DND-41 (cell line): ENCODE data around the gene LPAR5.

ENCODE experiments used
- ATAC-seq: fragments of 200-7000 bp; cut with Tn5 transposase; 3 replicates; pipeline ENCODE4 v1.9.1; 2021; ENCODE audit warnings: low read depth; ENCODE audit not compliant: insufficient read depth
- DNase-seq: peaks from one replicate; pipeline ENCODE4 v3.0.0-alpha.2; 2020
- H2AFZ ChIP-seq: 2 replicates; pipeline ENCODE4 v1.6.0; 2012; ENCODE audit warnings: low read depth, low read length
- H3K27ac ChIP-seq: 2 replicates; pipeline ENCODE4 v1.5.1; 2012; ENCODE audit warnings: low read length, inconsistent platforms
- H3K27me3 ChIP-seq: fragments of 200-600 bp; sonication (generic); 2 replicates; pipeline ENCODE4 v1.6.0; 2012; ENCODE audit warnings: low read length, mild to moderate bottlenecking, inconsistent platforms; ENCODE audit not compliant: insufficient read depth, poor library complexity
- H3K36me3 ChIP-seq: 2 replicates; pipeline ENCODE4 v1.5.1; 2012; ENCODE audit warnings: low read length, inconsistent platforms; ENCODE audit not compliant: insufficient read depth
- H3K4me1 ChIP-seq: 2 replicates; pipeline ENCODE4 v1.5.1; 2012; ENCODE audit warnings: mild to moderate bottlenecking, low read length; ENCODE audit not compliant: insufficient read depth
- H3K4me2 ChIP-seq: 2 replicates; pipeline ENCODE4 v1.6.0; 2012; ENCODE audit warnings: mild to moderate bottlenecking, moderate library complexity, low read length, inconsistent platforms; ENCODE audit not compliant: insufficient read depth
- H3K4me3 ChIP-seq, 2 experiments: fragments of 200-600 bp in 1 of 2; shearing (Covaris generic) in 1 of 2; 2 replicates each; pipeline ENCODE4 v1.5.1; 2012 to 2016; ENCODE audit warnings: inconsistent platforms in 2 of 2, low read length in 2 of 2, mild to moderate bottlenecking in 2 of 2, low read depth in 1 of 2, moderate library complexity in 1 of 2
- H3K79me2 ChIP-seq: 2 replicates; pipeline ENCODE4 v1.6.0; 2012; ENCODE audit warnings: low read length, inconsistent platforms; ENCODE audit not compliant: insufficient read depth
- H3K9ac ChIP-seq: 2 replicates; pipeline ENCODE4 v1.6.0; 2012; ENCODE audit warnings: low read depth, mild to moderate bottlenecking, inconsistent platforms, low read length, moderate library complexity
- H3K9me3 ChIP-seq: 2 replicates; pipeline ENCODE4 v1.5.1; 2012; ENCODE audit warnings: low read length, moderate library complexity, mild to moderate bottlenecking, inconsistent platforms; ENCODE audit not compliant: insufficient read depth, severe bottlenecking
- H4K20me1 ChIP-seq: 2 replicates; pipeline ENCODE4 v1.6.0; 2012; ENCODE audit warnings: low read length; ENCODE audit not compliant: insufficient read depth
- EZH2 ChIP-seq: IDR thresholded peaks from 3 replicates; pipeline ENCODE4 v1.6.1; 2012; ENCODE audit warnings: borderline replicate concordance, low read depth, mild to moderate bottlenecking, moderate library complexity, low read length, inconsistent platforms; ENCODE audit not compliant: severe bottlenecking
- TF ChIP-seq, protein P1 (sequence below): IDR thresholded peaks from 2 replicates; pipeline ENCODE4 v1.5.1; 2012; ENCODE audit warnings: borderline replicate concordance, low read length, moderate library complexity, mild to moderate bottlenecking; ENCODE audit not compliant: poor library complexity, severe bottlenecking; ENCODE audit errors: extremely low read depth

Gene LPAR5

DNA sequence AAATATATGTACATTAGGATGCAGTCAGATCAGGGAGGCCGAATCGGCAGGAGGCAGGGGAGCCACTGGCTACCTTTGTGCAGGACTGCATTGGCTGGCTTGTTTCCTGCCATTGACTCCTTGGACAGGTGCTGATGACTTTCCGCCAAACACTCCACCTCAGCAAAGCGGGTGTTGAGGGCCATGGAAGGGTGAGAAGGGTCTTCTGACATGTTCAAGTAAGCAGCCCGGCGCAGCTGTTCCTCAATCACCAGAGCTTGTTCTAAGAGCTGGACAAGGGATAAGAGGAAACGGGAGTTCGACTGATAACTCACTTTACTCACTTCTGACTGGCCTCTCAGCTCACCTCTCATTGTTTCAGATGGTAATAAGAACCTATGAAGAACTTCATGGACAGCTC, 62.8 kb downstream of the LPAR5 start:
- H3K9me3 ChIP-seq = no peaks in the 10 kb centered on the region
- no peak overlapping the region for H3K27ac ChIP-seq
- ATAC-seq = no peak
- peaks cover 3% of the 10 kb centered on the region; the same call in 1 of the 2 replicates for H4K20me1 ChIP-seq
- H3K4me3 ChIP-seq = no peak overlapping the region
- H3K27me3 ChIP-seq = no peaks in the 10 kb centered on the region
- TF ChIP-seq, protein P1, sequence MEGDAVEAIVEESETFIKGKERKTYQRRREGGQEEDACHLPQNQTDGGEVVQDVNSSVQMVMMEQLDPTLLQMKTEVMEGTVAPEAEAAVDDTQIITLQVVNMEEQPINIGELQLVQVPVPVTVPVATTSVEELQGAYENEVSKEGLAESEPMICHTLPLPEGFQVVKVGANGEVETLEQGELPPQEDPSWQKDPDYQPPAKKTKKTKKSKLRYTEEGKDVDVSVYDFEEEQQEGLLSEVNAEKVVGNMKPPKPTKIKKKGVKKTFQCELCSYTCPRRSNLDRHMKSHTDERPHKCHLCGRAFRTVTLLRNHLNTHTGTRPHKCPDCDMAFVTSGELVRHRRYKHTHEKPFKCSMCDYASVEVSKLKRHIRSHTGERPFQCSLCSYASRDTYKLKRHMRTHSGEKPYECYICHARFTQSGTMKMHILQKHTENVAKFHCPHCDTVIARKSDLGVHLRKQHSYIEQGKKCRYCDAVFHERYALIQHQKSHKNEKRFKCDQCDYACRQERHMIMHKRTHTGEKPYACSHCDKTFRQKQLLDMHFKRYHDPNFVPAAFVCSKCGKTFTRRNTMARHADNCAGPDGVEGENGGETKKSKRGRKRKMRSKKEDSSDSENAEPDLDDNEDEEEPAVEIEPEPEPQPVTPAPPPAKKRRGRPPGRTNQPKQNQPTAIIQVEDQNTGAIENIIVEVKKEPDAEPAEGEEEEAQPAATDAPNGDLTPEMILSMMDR = no peak
- no peak for TF ChIP-seq EZH2
- no peak for DNase-seq
- H3K9ac ChIP-seq = no peak overlapping the region
- peaks cover 90% of the 10 kb centered on the region for H3K36me3 ChIP-seq
- peaks cover 12% of the 10 kb centered on the region for H3K79me2 ChIP-seq
- no peak overlapping the region for H2AFZ ChIP-seq
- H3K4me2 ChIP-seq = no peak overlapping the region
- peaks cover 16% of the 10 kb centered on the region for H3K4me1 ChIP-seq

DNA sequence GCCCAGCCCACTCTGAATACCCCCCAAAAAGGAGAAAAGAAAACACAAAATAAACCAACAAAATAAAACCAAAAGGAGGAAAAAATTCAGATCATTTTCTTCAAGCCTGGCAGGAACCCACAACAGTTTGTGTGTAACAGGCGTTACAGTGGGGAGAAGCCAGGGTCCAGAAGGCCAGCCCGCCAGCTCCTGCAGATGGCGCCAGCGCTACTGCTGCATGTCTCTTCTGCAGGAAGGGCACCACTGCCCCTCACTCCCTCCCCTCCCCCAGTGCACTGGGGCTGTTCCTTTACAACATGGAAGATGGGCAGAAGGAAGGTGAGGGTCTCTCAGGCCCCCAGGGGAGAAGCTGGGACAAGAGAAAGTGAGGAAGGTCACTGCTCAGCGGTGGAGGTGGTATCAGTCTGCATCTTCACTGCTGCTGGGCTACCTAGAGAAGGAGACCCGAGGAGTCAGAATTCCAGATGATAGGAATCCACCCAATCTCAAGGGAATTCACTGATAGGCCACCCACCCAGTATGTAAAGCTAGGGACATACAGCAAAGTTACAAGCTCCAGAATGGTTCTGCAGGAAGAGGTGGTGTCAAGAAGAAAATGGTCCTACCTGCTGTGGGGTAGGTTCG, 65.4 kb downstream of the LPAR5 start:
- Histone ChIP-seq H3K4me3 (no peak overlapping the region), H3K27me3 (no peaks in the 10 kb centered on the region), H3K36me3 (peaks cover 82% of the 10 kb centered on the region), H3K4me1 (peaks cover 38% of the 10 kb centered on the region), H3K79me2 (peaks cover 38% of the 10 kb centered on the region), H4K20me1 (peaks cover 3% of the 10 kb centered on the region; the same call in 1 of the 2 replicates), H2AFZ (no peak overlapping the region), H3K9ac (no peak overlapping the region), H3K27ac (no peak overlapping the region), H3K4me2 (no peak overlapping the region), H3K9me3 (no peaks in the 10 kb centered on the region)
- ATAC-seq (peak; percentile 47), DNase-seq (peak; percentile 70)
- TF ChIP-seq EZH2 = no peak
- TF ChIP-seq, protein P1 = peak; percentile 87

DNA sequence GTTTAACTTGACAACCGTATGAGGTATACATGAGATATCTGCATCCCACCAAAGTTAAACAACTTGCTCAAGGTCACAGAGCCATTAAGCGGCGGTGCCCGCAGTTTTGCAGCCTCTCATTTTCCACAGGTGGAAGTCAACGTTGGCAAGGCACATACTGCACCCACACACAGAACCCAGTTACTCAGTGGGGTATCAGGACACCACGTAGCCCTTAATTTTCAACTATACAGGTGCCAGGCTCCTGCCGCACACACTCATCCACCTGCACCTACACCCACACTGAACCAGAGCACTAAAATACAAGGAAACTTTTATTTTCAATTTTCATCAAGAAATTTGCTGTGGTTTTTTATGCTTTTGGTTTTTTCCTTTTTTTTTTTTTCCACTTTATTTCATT, 66.0 kb downstream of the LPAR5 start:
- H3K27ac ChIP-seq = no peak overlapping the region

More for the DNA sequence above, 66.0 kb downstream of the LPAR5 start:
- DNase-seq (no peak), ATAC-seq (no peak)
- TF ChIP-seq, protein P1 = no peak
- TF ChIP-seq EZH2 = no peak
- no peak overlapping the region for H2AFZ ChIP-seq
- peak overlapping the region; percentile 71; the same call in 1 of the 2 replicates for H3K4me2 ChIP-seq
- H4K20me1 ChIP-seq = peaks cover 3% of the 10 kb centered on the region; the same call in 1 of the 2 replicates
- H3K9me3 ChIP-seq = no peaks in the 10 kb centered on the region
- no peaks in the 10 kb centered on the region for H3K27me3 ChIP-seq
- H3K36me3 ChIP-seq = peaks cover 81% of the 10 kb centered on the region
- H3K79me2 ChIP-seq = peaks cover 39% of the 10 kb centered on the region
- peaks cover 38% of the 10 kb centered on the region for H3K4me1 ChIP-seq
- H3K9ac ChIP-seq = no peak overlapping the region
- no peak overlapping the region for H3K4me3 ChIP-seq
